Mucosa of descending colon (tissue), 3 donors: ENCODE results near the gene FOXP1. TPM values are rescaled to one million over a fixed set of nuclear protein-coding genes. Genes with fewer than 3 reads are reported as not detected.

Experiments
- ATAC-seq: fragments of 200-7000 bp; cut with Tn5 transposase; one replicate; pipeline ENCODE4 v1.9.1; 2020; ENCODE audit warnings: mild to moderate bottlenecking, moderate library complexity
- DNase-seq, 3 donors: peaks; one replicate each; pipeline ENCODE4 v3.0.0-alpha.2; 2020
- H3K36me3 ChIP-seq: fragments of 200-600 bp; one replicate; pipeline ENCODE4 v1.8.0; 2021; ENCODE audit warnings: low read depth, mild to moderate bottlenecking
- H3K4me1 ChIP-seq: fragments of 200-600 bp; one replicate; pipeline ENCODE4 v1.8.0; 2021; ENCODE audit warnings: low read depth, mild to moderate bottlenecking
- H3K4me3 ChIP-seq: fragments of 200-600 bp; one replicate; pipeline ENCODE4 v1.8.0; 2021; ENCODE audit warnings: mild to moderate bottlenecking
- H3K9me3 ChIP-seq: fragments of 200-600 bp; one replicate; pipeline ENCODE4 v1.8.0; 2021; ENCODE audit warnings: mild to moderate bottlenecking
- CTCF ChIP-seq: fragments of 200-600 bp; IDR thresholded peaks from one replicate; pipeline ENCODE4 v1.8.0; 2022; ENCODE audit warnings: antibody characterized with exemption, mild to moderate bottlenecking
- intact Hi-C, 2 donors: fragments of 100-400 bp; cut with DNase I in 1 of 2; cut with micrococcal nuclease in 1 of 2; formaldehyde crosslinking; loops; one replicate each; pipeline versions ENCODE4 v1.11.0 to v1.11.1; 2022; cut with DNase I, micrococcal nuclease
- total RNA-seq, 3 donors: library from RNA; stranded (reverse); fragmentation: NEBNext Ultra II Directional in 2 of 3; extraction: Animal tissue kit (Norgen Biotek cat#: 25700) in 2 of 3; gene quantifications; one replicate each; pipeline versions ENCODE4 v1.2.1 to v1.2.4, GENCODE V29; 2021 to 2023
- donor health status: DM: no; HTN: no; CAD: no; lungs with moderate emphysema.
- donor health status: DM: no; HTN: no; CAD: no.
- donor health status: DM: no; HTN: yes; CAD: no.

FOXP1 gene
- total RNA-seq, 3 donors from 2014 or later = 133 to 217 (median 214) TPM

- TF ChIP-seq CTCF = no peak
- intact Hi-C loops = no loop called here
- Histone ChIP-seq H3K4me1 (peaks cover 18% of the 10 kb centered on the region), H3K36me3 (no peaks in the 10 kb centered on the region), H3K9me3 (no peaks in the 10 kb centered on the region), H3K4me3 (no peak overlapping the region)
- no peak for ATAC-seq
- no peak for DNase-seq
Observed at GRCh38 chr3:71444861-71445259, 138.7 kb downstream of the FOXP1 start.

- ATAC-seq (peak; percentile 79), DNase-seq (peak; percentile 52 to 83 (median 61))
- intact Hi-C loops = no loop called here
- Histone ChIP-seq H3K9me3 (no peaks in the 10 kb centered on the region), H3K36me3 (no peaks in the 10 kb centered on the region), H3K4me1 (peaks cover 12% of the 10 kb centered on the region), H3K4me3 (no peak overlapping the region)
- no peak for TF ChIP-seq CTCF
Observed at GRCh38 chr3:71444028-71444860, 139.3 kb downstream of the FOXP1 start.

- Histone ChIP-seq H3K4me3 (no peak overlapping the region), H3K4me1 (peaks cover 2% of the 10 kb centered on the region), H3K9me3 (no peaks in the 10 kb centered on the region), H3K36me3 (no peaks in the 10 kb centered on the region)
- TF ChIP-seq CTCF = no peak
- ATAC-seq (no peak), DNase-seq (no peak)
- intact Hi-C loops = no loop called here
Observed at GRCh38 chr3:71443332-71443731, 140.2 kb downstream of the FOXP1 start.

DNA sequence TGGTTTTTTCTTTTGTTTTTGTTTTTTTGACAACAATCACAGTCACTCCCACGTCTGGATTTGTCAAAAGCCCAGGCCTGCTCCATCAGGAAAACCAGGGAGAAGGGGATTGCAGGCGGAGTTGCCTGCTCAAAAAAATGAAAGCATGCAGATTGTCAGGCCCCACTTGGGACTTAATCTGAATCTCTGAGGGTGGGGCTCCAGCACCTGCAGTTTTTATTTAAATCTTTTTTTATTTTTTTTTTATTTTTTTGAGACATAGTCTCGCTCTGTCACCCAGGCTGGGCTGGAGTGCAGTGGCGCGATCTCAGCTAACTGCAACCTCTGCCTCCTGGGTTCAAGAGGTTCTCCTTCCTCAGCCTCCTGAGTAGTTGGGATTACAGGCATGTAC is 140.9 kb downstream of the FOXP1 start:
- Histone ChIP-seq H3K9me3 (no peaks in the 10 kb centered on the region), H3K4me3 (no peak overlapping the region), H3K4me1 (no peaks in the 10 kb centered on the region), H3K36me3 (no peaks in the 10 kb centered on the region)
- intact Hi-C loops = no loop called here
- DNase-seq (no peak), ATAC-seq (no peak)
- TF ChIP-seq CTCF = no peak

DNA sequence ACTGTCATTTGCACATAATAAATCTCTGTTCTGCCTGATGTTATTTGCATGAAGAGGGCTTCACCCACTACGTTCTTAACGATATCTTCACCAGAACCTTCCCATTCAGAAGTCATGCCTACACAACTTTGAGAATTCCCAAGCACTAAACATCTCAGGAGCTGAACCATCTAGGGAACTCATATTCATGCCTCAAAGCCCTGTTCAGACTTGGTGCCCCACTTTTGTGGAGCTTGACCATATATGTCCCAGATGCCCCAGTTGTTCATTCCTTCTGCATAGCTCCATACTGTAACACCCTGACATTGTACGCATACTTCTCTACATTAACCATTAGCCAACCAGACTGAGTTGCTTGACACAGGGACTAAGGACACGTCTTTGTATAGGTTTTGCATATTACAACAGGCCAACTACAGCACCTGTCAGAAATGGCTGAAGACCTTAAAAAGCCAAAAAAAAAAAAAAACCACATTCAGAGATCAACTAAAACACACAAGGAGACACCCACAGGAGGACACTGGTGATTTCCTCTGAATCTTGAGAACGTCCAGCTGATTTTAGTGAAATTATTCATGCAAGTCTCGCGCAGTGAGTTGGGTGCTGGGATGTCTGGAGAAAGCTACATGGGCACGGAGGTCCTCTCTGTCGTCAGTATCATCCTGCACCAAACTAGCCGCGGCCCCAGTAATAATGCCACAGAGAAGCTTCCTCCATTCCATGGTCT is 141.4 kb downstream of the FOXP1 start:
- no peaks in the 10 kb centered on the region for H3K4me1 ChIP-seq
- intact Hi-C loops = no loop called here
- ATAC-seq (no peak), DNase-seq (no peak)
- no peak for TF ChIP-seq CTCF
- no peaks in the 10 kb centered on the region for H3K36me3 ChIP-seq
- H3K9me3 ChIP-seq = no peaks in the 10 kb centered on the region
- H3K4me3 ChIP-seq = no peak overlapping the region
